ENCODE measurements around the gene UBN2.

DNA sequence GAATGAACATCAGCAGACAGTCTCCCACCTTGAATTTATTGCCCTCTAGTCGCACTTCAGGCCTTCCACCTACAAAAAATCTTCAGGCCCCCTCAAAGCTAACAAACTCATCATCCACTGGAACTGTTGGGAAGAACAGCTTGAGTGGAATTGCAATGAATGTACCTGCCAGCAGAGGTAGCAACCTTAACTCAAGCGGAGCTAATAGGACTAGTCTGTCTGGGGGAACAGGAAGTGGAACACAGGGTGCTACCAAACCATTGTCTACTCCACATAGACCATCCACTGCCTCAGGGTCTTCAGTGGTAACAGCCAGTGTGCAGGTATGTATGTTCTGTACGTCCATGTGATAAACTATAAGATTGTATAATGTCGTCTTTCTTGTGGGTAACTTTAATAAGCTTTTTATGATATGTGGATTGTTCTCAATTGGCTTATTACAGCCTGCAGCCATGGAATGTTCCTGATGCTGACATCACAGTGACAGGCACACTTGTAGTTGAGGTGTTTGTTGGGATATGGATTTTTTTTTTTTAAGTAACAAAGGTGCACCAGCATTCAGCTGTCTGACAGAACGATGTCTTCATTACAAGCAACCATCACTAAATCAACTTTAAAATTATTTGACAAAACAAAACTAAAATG is 53.3 kb downstream of the UBN2 start:
- TF ChIP-seq FOXM1 (IDR thresholded peaks at IDR 0.05; ENCODE audit: borderline replicate concordance) = no peak
- TF ChIP-seq L3MBTL2 (conservative IDR thresholded peaks at IDR 0.05) = no peak
- TF ChIP-seq FOXA1 (IDR thresholded peaks at IDR 0.05) = no peak
- TF ChIP-seq SUZ12 (IDR thresholded peaks at IDR 0.05) = no peak
